Cardiac fibroblast (primary cell): Measurements from ENCODE around the gene CARS2.
"Not testable (repeated sequence)": the region's sequence is repeated elsewhere in the genome, so short reads cannot be mapped to it uniquely, and the experiment has no call there.

Experiments used
- DNase-seq, 2 donors: peaks; one replicate each; pipeline versions ENCODE4 v3.0.0 to v3.0.0-alpha.2; 2010; ENCODE audit warnings: low read depth in 2 of 2
- H3K4me3 ChIP-seq, 2 donors: replicated peaks in 1 of 2; 1 replicate in 1 of 2; 2 replicates in 1 of 2; pipeline ENCODE4 v1.5.1; 2011; ENCODE audit warnings: low read depth in 2 of 2, low read length in 2 of 2, mild to moderate bottlenecking in 2 of 2, moderate library complexity in 1 of 2
- CTCF ChIP-seq: IDR thresholded peaks from one replicate; pipeline ENCODE4 v1.5.1; 2011; ENCODE audit warnings: low read depth, mild to moderate bottlenecking, low read length, inconsistent platforms

Gene CARS2

GRCh38 chr13:110726726-110727125 lies 20.8 kb upstream of the CARS2 start:
- no peak for DNase-seq
- TF ChIP-seq CTCF = no peak
- H3K4me3 ChIP-seq = no peak overlapping the region

- DNase-seq, H3K4me3 ChIP-seq: not testable (repeated sequence)
Measured at GRCh38 chr13:110726153-110726552, 20.2 kb upstream of the CARS2 start.

- no peak overlapping the region for H3K4me3 ChIP-seq
- no peak for TF ChIP-seq CTCF
- no peak for DNase-seq
Measured at GRCh38 chr13:110723598-110723997, 17.7 kb upstream of the CARS2 start.

DNA sequence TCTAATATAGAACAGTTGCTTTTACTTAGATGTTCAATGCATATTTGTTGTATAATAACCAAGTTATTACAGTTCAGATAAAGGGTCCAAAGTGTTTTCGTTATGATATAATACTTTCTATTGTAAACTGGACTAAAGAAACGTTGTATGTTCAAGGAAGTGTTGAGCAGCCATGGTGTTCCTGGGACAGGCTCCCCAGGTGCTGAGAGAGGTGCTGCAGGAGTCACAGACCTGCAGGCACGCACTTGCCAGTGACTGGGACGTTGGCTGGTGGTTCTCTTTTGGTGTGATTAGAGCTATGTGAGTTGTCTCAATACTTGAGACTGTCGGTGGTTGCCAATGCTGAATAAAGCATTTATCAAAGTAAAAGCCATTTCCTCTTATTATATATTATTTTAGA lies 17.1 kb upstream of the CARS2 start:
- no peak for TF ChIP-seq CTCF
- DNase-seq = no peak
- no peak overlapping the region for H3K4me3 ChIP-seq

DNA sequence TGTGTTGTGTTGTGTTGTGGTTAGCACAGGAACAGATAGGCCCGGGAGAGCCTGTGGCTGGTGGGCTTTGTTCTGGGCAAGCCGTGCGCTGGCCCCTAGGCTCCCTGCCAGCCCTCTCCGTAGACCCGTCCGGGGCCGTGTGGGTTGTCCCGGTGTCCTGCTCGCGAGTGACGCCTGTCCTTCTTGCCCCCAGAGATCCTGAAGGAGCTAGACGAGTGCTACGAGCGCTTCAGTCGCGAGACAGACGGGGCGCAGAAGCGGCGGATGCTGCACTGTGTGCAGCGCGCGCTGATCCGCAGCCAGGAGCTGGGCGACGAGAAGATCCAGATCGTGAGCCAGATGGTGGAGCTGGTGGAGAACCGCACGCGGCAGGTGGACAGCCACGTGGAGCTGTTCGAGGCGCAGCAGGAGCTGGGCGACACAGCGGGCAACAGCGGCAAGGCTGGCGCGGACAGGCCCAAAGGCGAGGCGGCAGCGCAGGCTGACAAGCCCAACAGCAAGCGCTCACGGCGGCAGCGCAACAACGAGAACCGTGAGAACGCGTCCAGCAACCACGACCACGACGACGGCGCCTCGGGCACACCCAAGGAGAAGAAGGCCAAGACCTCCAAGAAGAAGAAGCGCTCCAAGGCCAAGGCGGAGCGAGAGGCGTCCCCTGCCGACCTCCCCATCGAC lies 13.3 kb upstream of the CARS2 start:
- DNase-seq = no peak
- no peak for TF ChIP-seq CTCF
- H3K4me3 ChIP-seq = no peak overlapping the region

GRCh38 chr13:110716247-110716515 lies 10.3 kb upstream of the CARS2 start:
- no peak for TF ChIP-seq CTCF

DNA sequence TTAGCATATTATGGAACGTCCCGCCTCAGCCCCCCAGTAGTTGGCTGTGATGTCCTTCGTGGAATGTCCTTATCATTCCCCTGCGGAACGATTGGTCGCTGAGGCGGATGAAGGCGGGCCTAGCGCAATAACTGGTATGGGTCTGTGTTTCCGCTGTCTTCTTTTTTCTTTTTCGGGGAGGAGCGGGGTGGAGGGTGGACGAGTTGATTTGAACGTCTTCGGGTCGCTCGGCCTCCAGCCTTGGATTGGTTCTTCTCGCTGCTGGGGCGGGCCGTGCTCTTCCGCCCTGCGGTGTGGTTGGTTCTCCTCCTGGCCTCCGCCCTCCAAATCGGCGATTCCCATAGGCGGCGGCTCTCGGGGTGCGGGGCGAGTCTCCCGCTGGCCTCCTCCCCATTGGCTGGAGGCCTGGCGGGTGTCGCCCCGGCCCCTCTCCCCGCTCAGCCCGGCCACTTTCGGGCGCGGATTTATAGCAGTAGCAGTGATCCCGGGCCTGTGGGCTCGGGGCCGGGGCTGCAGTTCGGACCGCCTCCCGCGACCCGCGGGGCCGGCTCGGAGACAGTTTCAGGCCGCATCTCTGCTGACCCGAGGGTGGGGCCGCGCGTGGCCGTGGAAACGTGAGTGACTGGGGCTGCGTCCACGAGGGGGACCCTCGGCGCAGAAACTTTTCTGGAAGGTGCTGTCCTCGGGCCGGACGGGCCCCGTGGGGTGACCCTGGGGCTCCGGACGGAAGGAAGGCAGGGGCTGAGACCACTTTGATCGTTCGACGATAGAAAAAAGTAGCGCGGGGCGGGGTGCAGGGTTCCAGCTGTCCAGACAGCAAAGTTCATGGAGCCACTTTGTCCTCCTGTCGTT lies 9.7 kb upstream of the CARS2 start:
- TF ChIP-seq CTCF = no peak
- DNase-seq = peak; percentile 100
- H3K4me3 ChIP-seq = peak overlapping the region; percentile 93 to 96

More at GRCh38 chr13:110716247-110716515, 10.3 kb upstream of the CARS2 start:
- peak; percentile 36 to 40 for DNase-seq
- peak overlapping the region; percentile 93 to 96 for H3K4me3 ChIP-seq
